ENCODE results near the gene CACNA2D1.

CACNA2D1 gene

GRCh38 chr7:82081644-82082224, 361.8 kb downstream of the CACNA2D1 start:
- no peak for DNase-seq

DNA sequence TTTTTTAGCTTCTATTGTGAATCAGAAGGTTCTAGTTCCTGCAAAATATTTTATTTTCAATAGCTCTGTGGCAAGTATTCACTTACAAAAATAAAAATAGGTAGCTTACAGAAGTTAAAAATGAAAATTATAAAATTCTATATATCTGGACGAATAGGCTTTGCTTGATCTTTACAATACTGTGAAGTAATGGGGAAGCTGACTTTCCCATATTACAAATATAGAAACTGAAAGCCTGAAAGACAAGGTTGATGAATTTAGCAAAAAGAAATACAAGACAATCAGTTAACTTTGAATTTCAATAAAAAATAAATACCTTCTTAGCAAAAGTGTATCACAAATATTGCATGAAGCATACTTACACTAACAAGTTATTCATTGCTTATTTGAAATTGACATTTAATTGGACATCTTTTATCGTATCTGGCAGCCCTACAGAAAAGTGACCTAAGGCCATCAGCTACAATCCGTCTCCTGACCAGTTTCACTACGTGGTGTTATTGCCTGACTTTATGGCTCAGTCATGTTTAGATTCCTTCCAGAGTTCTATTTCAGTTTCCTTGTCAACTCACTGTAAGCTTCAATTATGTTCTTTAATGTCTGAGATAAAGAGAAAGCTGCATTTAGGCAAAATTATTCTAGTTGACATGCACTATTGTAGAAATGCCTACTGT, 363.2 kb downstream of the CACNA2D1 start:
- no peak for DNase-seq

GRCh38 chr7:82079527-82079926, 364.1 kb downstream of the CACNA2D1 start:
- DNase-seq = no peak

DNA sequence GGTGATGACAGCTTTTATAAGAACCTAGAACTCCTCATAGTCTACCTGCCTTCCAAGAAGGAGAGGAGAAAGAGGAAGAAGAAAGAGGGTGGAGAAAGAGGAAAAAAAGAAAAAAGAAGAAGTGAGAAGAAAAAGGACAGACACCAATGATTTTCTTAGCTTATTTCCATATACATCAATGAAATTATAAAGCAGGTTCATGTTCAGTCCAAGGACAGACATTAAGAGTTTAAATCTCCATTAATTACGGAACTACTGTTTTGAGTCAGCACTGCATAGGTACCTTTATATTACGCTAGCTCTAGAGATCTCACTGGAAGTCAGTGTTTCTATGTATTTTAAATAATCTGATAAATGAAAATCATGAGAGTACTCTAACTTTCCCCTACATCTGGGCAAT, 364.8 kb downstream of the CACNA2D1 start:
- no peak for DNase-seq

GRCh38 chr7:82071468-82071867, 372.1 kb downstream of the CACNA2D1 start:
- DNase-seq = no peak

DNA sequence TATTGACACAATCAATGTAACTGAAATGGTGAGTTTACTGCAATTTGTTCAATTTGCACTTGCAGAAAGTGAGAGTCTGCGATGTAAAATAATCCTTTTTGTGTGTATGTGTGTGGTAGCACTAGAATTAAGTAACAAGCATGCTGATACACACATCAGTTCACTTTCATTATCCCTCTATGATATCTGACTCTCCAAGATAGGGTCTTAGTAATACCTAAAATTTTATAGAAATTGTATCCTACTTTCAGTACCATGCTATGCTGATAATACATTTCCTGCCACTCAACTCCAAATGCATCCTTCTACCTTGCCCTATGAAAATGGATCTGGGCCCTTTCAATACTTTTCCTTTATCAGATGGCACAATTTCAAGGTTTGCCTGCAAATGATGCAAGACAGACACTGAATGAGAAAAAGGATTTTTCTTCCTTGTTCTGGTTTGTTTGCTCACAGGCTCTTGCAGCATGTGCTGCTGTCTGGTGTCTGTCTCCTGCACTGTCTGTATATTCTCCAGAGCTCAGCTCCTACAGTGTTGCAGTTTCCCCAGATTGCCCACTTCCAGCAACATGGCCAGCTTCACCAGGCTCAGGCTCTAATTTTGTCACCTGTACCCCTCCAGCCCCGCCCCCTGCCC, 375.8 kb downstream of the CACNA2D1 start:
- DNase-seq = no peak

- DNase-seq = no peak
Observed at GRCh38 chr7:82057476-82057875, 386.1 kb downstream of the CACNA2D1 start.

DNA sequence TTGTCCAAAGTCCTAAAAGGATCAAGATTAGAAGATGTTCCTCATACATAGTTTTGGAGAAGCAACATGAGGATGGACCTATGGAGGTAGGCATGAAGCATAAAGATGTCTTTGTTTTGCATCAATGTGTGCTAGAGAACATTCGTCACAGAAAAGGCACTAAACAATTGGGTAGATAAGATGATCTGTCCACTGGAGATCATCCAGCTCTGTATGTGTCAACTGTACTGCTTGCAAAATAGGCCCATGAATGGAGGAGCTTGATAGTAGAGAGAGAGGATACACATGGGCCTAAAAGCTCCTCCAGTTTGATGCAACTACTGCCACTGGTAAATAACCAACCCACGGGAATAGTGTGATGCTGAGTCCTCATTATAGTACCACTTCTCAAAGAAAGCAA, 387.3 kb downstream of the CACNA2D1 start:
- DNase-seq = no peak

- DNase-seq = no peak
Observed at GRCh38 chr7:82054544-82054943, 389.0 kb downstream of the CACNA2D1 start.

GRCh38 chr7:82053453-82054032, 390.0 kb downstream of the CACNA2D1 start:
- DNase-seq = no peak

DNA sequence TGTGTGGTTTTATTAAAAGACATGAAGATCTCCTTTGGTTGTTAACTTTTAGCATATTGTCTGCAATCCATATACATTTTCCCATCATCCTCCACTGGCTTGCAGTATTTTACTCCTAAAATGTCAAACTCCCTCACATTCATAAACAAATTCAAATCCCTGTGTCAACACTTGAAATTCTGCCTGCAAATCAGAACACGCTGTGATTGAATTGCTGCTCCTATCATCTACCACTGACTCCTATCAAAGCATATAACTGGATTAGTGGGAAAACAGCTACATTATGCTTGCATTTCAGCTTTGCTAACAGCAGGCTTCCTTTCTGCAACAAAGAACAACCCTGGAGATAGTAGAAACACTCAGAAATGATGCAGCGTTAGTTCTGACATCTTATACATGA, 392.0 kb downstream of the CACNA2D1 start:
- no peak for DNase-seq

DNA sequence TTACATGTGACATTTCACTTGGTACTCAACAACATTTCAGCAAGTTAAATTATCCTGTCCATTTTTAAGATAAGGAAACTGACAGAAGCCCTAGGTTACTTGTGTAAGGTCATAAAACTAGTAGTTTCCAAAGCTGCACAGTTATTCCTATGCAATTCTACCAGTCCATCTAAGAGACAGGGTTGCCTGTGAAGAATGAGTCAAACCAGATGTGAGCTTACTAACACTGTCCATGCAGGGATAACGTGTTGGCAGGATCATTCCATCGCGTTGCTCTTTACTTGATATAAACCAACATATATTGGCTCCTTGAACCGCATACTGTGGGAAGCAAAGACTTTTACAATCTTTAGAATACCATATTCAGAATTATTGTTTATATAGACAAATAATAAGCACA, 392.8 kb downstream of the CACNA2D1 start:
- no peak for DNase-seq

DNA sequence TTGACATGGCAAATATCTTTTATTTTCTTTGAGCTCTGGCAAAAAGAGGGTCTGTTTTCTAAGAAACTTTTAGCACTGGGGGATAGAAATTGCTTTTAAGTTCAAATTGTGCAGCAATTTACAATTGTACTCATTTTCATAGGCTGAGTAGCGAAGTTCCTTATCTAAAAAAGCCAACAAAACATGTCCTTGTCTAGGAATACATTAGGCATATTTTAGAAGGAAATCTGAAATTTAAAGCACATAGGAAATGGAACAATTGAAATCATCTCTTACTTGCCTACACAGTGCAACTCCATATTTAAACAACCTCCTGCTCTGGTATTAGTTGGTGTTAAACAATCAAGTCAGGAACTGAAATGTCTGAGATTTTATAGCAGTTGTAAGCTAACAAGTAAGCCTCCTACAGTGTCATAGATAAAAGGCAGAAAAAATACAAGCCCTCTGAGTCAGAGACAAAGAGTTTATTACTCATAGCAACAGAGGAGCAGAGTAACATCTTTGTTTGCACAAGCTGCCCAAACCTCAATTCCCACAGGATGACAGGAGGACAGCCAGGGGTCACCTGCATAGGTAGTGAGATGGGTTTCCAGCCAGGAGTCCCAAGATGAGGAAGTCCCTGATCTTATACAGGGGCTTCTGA, 393.6 kb downstream of the CACNA2D1 start:
- no peak for DNase-seq

- DNase-seq = no peak
Observed at GRCh38 chr7:82049442-82049841, 394.1 kb downstream of the CACNA2D1 start.

DNA sequence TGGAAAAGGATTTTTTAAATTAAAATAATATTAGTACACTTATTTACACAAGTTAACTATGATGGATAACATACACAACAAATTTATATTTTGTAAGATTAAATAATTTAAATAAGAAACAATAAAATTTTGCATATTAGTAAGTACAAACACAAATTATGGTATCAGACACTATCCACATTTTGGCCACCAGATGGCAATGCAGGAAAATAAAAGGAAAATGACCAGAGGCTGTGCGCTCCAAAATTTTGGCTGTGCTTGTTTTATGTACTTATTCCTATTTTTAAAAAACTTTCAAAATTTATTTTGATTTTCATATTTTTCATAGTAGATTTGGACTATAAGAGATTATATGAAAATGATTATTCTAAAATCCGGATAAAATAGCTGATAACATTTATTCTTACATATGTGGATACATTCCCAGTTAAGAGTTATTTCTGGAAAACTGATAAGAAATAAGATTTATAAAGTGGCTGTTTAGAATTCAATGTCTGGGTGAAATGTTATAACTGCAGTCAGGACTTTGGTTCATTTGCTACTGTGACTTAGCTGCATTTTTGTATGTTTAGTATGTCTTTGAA, 399.0 kb downstream of the CACNA2D1 start:
- no peak for DNase-seq

GRCh38 chr7:82039621-82040020, 404.0 kb downstream of the CACNA2D1 start:
- no peak for DNase-seq

GRCh38 chr7:82036146-82036886, 407.3 kb downstream of the CACNA2D1 start:
- no peak for DNase-seq

DNA sequence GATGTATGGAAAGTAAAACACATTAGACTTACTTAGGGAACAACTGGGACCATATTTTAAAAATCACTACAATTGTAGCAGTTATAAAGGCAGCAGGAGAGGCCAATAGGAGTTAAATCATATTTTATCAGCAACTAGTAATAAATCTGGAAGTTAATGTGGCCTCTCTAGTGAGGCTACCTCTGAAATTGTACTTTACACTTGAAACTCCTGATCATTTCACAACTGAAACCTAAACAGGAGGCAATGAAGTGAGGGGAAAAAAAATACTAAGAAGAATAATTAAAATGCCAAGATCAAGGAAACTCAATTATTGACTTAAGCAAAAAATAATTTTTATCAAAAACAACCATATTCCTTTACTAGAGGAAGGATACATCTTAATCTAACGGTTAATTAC, 408.1 kb downstream of the CACNA2D1 start:
- no peak for DNase-seq

DNA sequence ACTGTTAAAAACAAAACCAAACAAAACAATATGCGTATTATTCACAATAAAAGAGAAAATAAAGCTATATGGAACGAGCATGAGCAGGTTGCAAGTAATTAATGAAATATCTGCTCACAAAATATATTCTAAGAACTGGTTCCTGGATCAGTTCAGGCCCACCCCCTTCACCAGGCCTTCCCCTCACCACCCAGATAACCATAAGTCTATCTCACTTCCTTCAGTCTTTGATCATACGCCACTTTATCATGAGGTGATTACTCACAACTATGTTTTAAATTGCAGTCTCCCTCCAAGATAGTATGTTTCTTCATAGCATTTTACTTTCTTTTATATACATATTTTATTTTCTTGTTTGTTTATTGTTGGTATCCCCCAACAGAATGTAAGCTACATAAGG, 410.7 kb downstream of the CACNA2D1 start:
- no peak for DNase-seq

DNA sequence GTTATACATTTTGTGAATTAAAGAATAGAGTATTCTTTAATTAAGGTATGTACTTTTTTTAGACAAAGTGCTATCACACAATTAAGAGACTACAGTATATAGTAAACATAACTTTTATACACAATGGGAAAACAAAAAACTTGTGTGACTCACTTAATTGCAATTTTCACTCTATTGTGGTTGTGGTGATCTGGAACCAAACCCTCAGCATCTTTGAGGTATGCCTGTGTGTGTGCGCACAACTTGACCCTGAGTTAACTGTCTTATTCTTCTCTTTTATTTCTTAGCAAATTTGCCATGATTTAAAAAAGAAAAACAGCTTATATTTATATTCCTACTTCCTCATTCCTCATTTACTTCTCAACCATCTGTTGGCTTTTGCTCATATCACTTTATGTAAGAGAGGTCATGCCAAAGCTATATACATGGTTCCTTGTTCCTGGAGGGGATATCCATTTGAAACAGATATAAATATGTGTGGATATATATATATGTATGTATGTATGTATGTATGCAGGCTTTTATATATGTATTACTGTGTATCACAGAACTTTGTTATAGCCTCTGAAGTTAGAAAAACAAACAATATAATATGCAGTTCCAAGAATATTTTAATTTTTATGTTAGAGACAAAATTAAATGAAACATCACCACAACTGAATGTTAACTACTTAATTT, 414.2 kb downstream of the CACNA2D1 start:
- DNase-seq = no peak

GRCh38 chr7:82028097-82028496, 415.5 kb downstream of the CACNA2D1 start:
- DNase-seq = no peak

DNA sequence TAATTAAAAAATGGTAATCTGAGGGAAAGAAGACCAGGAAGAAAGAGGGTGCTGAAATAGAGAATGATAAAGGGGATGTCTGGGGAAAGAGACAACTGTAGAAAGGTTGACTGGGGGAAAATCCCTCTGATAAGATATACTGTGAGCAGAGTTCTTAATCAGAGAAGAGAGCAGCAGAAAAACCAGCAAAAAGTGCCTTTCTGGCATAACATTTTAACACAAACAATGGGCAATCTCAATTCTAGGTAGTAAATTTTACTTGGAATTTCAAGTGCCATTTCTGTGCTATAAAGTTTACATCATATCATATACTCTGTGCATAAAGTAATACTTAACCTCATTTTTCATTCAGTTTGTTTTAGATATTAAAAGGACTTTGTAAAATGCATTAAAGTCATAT, 421.9 kb downstream of the CACNA2D1 start:
- DNase-seq = no peak
